Calu3 (cell line): Measurements from ENCODE around the gene SPATA13. TPM values are rescaled to one million over a fixed set of nuclear protein-coding genes. Genes with fewer than 3 reads are reported as not detected.

Experiments
- BruUV-seq: library from RNA; stranded (reverse); fragments of 400-500 nt; replicated peaks from 2 replicates; lab custom pipeline; 2021; lab: Mats Ljungman, UMichigan
- CTCF ChIA-PET: fragments of 300-600 bp; sonication (Branson Sonifier 250); formaldehyde crosslinking; loops from one replicate; lab custom pipeline; 2022; ENCODE audit warnings: antibody characterized with exemption; lab: Charles Lee
- DNase-seq: peaks from one replicate; pipeline ENCODE4 v3.0.0; 2022
- H3K27ac Mint-ChIP-seq: one replicate; pipeline ENCODE4 v1.8.0; 2022; ENCODE audit warnings: mixed read lengths; ENCODE audit not compliant: unreplicated experiment
- H3K27me3 Mint-ChIP-seq: one replicate; pipeline ENCODE4 v1.8.0; 2022; ENCODE audit warnings: mixed read lengths; ENCODE audit not compliant: unreplicated experiment
- H3K36me3 Mint-ChIP-seq: one replicate; pipeline ENCODE4 v1.8.0; 2022; ENCODE audit warnings: mild to moderate bottlenecking, moderate library complexity, mixed read lengths; ENCODE audit not compliant: insufficient read depth, unreplicated experiment
- H3K4me1 Mint-ChIP-seq: one replicate; pipeline ENCODE4 v1.8.0; 2022; ENCODE audit warnings: mild to moderate bottlenecking, low read depth, mixed read lengths; ENCODE audit not compliant: unreplicated experiment
- H3K4me3 Mint-ChIP-seq: one replicate; pipeline ENCODE4 v1.8.0; 2022; ENCODE audit warnings: mild to moderate bottlenecking, low read depth, moderate library complexity, mixed read lengths; ENCODE audit not compliant: unreplicated experiment
- H3K9me3 Mint-ChIP-seq: one replicate; pipeline ENCODE4 v1.8.0; 2022; ENCODE audit warnings: low read depth, mixed read lengths; ENCODE audit not compliant: unreplicated experiment
- intact Hi-C: fragments of 100-400 bp; cut with micrococcal nuclease; formaldehyde crosslinking; loops from one replicate; pipeline ENCODE4 v1.10.0; 2022; ENCODE audit not compliant: unreplicated experiment
- total RNA-seq: library from RNA; stranded (reverse); gene quantifications from 2 replicates; pipeline ENCODE4 v1.2.3, GENCODE V29; 2022
- TF ChIP-seq, protein P1 (sequence below): fragments of 200-600 bp; IDR thresholded peaks from one replicate; pipeline ENCODE4 v1.8.0; 2022; ENCODE audit warnings: antibody characterized with exemption; ENCODE audit not compliant: unreplicated experiment

The SPATA13 gene
- total RNA-seq, 1 experiment from 2014 or later = 33.8 TPM

DNA sequence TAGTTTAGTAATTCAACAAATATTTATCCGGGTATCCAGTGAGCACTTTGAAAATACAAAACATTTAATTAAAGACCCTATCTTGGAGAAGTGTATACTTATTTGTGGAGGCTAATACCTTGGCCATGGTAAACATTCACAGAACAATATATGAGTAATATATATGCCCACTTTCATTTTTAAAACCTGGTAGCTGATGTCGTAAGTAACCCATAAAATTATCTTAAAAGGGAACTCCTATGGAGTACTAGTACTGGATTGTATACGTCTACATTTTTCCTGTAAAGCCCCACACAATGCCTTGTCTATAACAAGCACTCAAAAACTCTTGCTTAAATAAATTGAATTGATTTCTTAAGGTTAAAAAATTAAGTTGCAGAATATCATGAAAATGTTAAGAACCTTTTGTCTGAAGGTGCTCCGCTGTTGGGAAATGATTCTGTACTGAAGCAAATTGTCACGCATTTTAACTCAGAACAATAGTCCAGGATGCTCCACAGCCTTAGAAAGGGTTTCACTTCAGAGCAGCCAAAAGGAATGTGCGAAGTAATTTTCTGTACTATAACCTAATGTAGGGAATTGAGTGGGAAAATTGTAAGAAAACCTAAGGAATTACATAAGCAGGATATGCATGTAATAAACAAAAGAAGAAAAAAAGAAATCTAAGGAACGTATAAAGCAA lies 90.0 kb downstream of the SPATA13 start:
- no peaks in the 10 kb centered on the region for H3K9me3 Mint-ChIP-seq
- intact Hi-C loops = no loop called here
- H3K27me3 Mint-ChIP-seq = no peaks in the 10 kb centered on the region
- no TSS peak for BruUV-seq
- no peaks in the 10 kb centered on the region for H3K4me1 Mint-ChIP-seq
- H3K27ac Mint-ChIP-seq = no peak overlapping the region
- DNase-seq = no peak
- no peak overlapping the region for H3K4me3 Mint-ChIP-seq
- TF ChIP-seq, protein P1, sequence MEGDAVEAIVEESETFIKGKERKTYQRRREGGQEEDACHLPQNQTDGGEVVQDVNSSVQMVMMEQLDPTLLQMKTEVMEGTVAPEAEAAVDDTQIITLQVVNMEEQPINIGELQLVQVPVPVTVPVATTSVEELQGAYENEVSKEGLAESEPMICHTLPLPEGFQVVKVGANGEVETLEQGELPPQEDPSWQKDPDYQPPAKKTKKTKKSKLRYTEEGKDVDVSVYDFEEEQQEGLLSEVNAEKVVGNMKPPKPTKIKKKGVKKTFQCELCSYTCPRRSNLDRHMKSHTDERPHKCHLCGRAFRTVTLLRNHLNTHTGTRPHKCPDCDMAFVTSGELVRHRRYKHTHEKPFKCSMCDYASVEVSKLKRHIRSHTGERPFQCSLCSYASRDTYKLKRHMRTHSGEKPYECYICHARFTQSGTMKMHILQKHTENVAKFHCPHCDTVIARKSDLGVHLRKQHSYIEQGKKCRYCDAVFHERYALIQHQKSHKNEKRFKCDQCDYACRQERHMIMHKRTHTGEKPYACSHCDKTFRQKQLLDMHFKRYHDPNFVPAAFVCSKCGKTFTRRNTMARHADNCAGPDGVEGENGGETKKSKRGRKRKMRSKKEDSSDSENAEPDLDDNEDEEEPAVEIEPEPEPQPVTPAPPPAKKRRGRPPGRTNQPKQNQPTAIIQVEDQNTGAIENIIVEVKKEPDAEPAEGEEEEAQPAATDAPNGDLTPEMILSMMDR = no peak
- CTCF ChIA-PET = interaction anchor here (0.6 kb wide), 1 partner anchor 409 kb away, joined by 3 read pairs; no protein-coding TSS in a partner anchor
- H3K36me3 Mint-ChIP-seq = peaks cover 15% of the 10 kb centered on the region

DNA sequence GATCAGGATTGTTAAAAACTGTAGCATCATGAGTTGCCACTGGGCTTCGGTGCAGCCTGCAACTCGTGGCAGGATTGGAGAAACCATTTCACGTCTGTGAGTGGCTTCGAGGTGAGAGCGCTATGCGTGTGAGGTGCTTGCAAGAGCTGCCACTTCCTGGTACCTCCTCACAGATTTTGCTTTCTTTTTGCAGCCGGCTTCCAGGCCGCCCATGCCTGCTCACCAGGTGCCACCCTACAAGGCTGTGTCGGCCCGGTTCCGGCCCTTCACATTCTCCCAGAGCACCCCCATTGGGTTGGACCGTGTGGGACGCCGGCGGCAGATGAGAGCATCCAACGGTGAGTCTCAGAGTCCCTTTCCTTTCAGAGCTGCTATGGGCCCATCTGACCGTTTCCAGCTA lies 91.0 kb downstream of the SPATA13 start:
- TF ChIP-seq, protein P1 = no peak
- no peaks in the 10 kb centered on the region for H3K27me3 Mint-ChIP-seq
- H3K36me3 Mint-ChIP-seq = peaks cover 15% of the 10 kb centered on the region
- BruUV-seq = no TSS peak
- H3K4me3 Mint-ChIP-seq = no peak overlapping the region
- DNase-seq = no peak
- H3K27ac Mint-ChIP-seq = no peak overlapping the region
- intact Hi-C loops = no loop called here
- no peaks in the 10 kb centered on the region for H3K9me3 Mint-ChIP-seq
- no peaks in the 10 kb centered on the region for H3K4me1 Mint-ChIP-seq
- CTCF ChIA-PET = interaction anchor here (0.6 kb wide), 1 partner anchor 408 kb away, joined by 3 read pairs; no protein-coding TSS in a partner anchor

DNA sequence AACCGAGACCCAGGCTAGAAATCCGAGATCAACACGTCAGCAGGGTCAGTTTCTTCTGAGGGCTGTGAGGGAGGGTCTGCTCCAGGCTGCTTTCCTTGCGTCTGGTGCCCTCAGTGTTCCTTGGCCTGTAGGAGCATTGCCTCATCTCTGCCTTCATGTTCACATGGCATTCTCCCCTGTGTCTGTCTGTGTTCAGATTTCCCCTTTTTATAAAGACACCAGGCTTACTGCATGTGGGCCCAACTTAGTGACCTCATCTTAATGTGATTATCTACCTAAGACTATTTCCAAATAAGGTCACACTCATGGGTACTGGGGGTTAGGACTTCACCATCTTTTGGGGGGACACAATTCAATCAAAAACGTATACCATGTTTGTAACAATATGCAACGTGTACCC lies 91.6 kb downstream of the SPATA13 start:
- Mint-ChIP-seq H3K36me3 (peaks cover 15% of the 10 kb centered on the region), H3K4me3 (no peak overlapping the region), H3K4me1 (no peaks in the 10 kb centered on the region), H3K9me3 (no peaks in the 10 kb centered on the region), H3K27me3 (no peaks in the 10 kb centered on the region), H3K27ac (no peak overlapping the region)
- no TSS peak for BruUV-seq
- TF ChIP-seq, protein P1 = no peak
- intact Hi-C loops = no loop called here
- DNase-seq = no peak
- CTCF ChIA-PET = no interaction called here

DNA sequence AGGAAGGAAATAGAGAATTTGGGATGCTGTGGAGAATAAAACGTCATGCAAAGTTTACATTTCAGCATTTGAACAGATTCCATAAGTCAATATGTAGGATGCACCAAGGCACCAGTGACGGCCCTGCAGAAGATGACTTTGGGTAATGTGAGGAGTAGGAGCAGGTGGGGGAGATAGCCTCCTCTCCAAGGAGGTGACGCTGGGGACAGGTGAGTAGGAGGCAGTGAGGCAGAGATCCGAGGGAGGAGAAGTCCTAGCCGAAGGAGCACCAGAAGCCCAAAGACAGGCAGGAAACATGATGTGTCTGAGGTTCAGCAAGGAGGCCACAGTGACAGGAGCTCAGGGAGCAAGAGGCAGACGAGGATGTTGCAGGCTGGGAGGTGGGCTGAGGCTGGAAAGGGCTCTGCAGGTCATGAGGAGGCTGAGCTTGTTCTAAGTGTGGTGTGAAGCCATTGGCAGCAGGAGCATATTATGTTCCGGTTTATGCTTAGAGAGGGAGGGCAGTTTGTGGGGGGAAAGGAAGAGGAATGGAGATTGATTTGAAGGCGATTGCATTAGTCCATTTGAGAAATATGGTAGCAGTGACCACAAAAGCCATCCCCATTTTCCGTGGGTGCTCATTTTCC lies 93.1 kb downstream of the SPATA13 start:
- H3K27me3 Mint-ChIP-seq = no peaks in the 10 kb centered on the region
- H3K36me3 Mint-ChIP-seq = peaks cover 15% of the 10 kb centered on the region
- CTCF ChIA-PET = no interaction called here
- H3K27ac Mint-ChIP-seq = no peak overlapping the region
- BruUV-seq = no TSS peak
- H3K4me3 Mint-ChIP-seq = no peak overlapping the region
- DNase-seq = no peak
- no peaks in the 10 kb centered on the region for H3K4me1 Mint-ChIP-seq
- H3K9me3 Mint-ChIP-seq = no peaks in the 10 kb centered on the region
- intact Hi-C loops = no loop called here
- TF ChIP-seq, protein P1 = no peak
